ENCODE data around the gene ZNF488. TPM values are rescaled to one million over a fixed set of nuclear protein-coding genes. Genes with fewer than 3 reads are reported as not detected.

The ZNF488 gene
- total and polyA plus RNA-seq, 8 donors: 0.38 to 3.1 (median 2.0) TPM

DNA sequence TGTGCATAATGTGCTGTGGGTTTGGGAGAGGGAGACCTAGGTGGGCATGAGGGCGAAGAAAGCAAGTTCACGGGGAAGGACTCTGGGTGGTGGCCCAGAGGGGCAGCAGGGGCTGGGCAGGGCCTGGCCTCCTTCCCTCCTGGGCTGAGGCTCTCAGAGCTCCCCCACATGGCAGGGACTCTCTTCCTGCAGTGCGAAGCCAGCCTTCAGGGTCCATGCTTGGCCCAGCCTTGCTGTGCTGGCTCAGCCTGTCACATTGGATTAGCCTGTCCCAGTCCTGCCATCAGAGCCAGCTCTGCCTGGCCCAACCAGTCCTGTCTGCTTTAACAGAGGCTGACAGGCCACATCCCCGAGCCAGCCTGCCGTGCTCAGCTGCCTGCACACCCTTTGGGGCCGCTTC is 20.4 kb upstream of the ZNF488 start:
- intact Hi-C loops (cut with DNase I): no loop called here
- Histone ChIP-seq H3K4me1 (peaks cover 6 to 7% of the 10 kb centered on the region in 2 donors), H3K9me3 (no peaks in the 10 kb centered on the region), H3K27me3 (no peaks in the 10 kb centered on the region), H3K4me3 (no peak overlapping the region), H3K27ac (no peak overlapping the region), H3K36me3 (no peaks in the 10 kb centered on the region)
- ATAC-seq (no peak), DNase-seq (peak in 1 of 4 donors; percentile 57)
- TF ChIP-seq, protein P1, sequence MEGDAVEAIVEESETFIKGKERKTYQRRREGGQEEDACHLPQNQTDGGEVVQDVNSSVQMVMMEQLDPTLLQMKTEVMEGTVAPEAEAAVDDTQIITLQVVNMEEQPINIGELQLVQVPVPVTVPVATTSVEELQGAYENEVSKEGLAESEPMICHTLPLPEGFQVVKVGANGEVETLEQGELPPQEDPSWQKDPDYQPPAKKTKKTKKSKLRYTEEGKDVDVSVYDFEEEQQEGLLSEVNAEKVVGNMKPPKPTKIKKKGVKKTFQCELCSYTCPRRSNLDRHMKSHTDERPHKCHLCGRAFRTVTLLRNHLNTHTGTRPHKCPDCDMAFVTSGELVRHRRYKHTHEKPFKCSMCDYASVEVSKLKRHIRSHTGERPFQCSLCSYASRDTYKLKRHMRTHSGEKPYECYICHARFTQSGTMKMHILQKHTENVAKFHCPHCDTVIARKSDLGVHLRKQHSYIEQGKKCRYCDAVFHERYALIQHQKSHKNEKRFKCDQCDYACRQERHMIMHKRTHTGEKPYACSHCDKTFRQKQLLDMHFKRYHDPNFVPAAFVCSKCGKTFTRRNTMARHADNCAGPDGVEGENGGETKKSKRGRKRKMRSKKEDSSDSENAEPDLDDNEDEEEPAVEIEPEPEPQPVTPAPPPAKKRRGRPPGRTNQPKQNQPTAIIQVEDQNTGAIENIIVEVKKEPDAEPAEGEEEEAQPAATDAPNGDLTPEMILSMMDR (IDR thresholded peaks at IDR 0.05): no peak

DNA sequence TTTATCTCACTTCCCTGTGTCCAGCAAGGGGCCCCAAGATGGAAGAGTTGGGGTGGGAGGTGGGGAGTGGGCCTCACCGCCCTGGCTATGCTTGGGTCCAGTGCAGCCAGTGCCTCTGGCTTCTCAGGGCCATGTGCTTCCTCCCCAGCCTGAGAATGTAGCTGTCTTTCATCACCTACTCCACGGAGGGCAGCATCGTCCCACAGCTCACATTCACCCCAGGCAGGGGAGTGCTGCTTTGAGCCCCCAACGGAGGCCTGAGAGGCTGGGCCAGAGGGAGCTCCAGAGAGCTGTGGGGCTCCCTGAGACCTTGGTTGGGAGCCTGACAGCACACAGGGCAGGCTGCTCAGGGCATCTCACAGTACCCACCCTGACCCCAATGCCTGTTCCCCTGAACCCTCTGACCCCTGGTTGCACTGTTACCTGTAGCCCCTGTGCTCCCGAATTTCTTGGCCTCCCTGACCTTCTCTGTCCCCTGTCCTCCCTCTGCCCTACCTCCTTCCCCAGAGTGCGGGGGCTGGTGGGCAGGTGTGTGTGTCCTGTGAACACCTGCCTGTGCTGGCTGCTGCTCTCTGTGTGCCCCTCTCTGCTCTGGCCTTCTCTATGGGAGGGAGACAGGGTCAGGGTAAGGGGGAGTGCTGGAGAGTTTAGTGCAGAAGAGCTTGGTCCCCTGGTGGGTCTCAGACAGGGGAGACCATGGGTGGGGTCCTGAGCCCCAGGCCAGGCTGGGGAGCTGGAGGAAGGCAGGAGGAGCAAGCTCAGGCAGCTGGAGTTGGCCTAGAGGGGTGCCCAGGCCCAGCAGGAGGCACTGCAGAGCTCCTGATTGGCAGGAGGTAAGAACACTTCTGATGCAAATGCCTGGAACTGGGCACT is 19.6 kb upstream of the ZNF488 start:
- Histone ChIP-seq H3K4me3 (no peak overlapping the region), H3K27ac (no peak overlapping the region), H3K27me3 (no peaks in the 10 kb centered on the region), H3K4me1 (peaks cover 2 to 7% of the 10 kb centered on the region in 2 donors), H3K36me3 (no peaks in the 10 kb centered on the region), H3K9me3 (no peaks in the 10 kb centered on the region)
- DNase-seq (peak in 1 of 4 donors; percentile 51), ATAC-seq (no peak)
- intact Hi-C loops (cut with DNase I): no loop called here
- TF ChIP-seq, protein P1 (IDR thresholded peaks at IDR 0.05): no peak

DNA sequence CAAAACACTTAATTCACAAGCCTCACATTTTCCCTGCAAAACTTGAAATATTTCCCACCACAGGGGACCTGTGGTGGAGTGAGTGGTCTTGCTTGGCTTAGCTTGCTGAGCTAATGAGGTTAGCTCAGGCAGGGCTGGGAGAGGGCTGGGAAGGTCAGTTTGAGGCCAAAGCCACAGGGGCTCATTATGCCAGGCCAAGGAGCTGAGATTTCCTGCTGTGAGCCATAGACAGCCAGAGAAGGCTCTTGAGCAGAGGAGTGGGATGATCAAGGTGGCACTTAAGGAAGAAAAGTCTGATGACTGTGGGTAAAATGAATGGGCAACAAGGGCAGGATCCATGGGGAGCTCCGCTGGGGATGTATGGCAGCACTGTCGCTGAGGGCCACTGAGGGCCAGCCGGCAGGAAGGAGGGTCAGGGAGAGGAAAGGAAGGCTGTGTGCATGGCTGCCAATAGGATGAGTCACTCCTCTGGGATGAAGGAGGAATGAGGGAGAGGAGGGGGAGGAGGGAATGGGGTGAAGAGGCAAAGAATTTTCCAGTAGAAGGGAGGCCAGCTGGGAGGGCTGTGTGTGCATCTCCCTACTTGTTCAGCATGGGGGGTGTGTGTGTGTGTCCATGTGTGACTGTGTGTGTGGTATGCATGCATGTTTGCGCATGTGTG is 18.7 kb upstream of the ZNF488 start:
- ATAC-seq: peak; percentile 84
- Histone ChIP-seq H3K36me3 (no peaks in the 10 kb centered on the region), H3K4me1 (peaks cover 0 to 7% of the 10 kb centered on the region in 2 donors), H3K4me3 (no peak overlapping the region), H3K27me3 (no peaks in the 10 kb centered on the region), H3K9me3 (no peaks in the 10 kb centered on the region), H3K27ac (peak overlapping the region; percentile 20 to 26)
- intact Hi-C loops (cut with DNase I): no loop called here
- peak; percentile 35 to 78 (median 65) for DNase-seq
- TF ChIP-seq, protein P1 (IDR thresholded peaks at IDR 0.05): no peak

DNA sequence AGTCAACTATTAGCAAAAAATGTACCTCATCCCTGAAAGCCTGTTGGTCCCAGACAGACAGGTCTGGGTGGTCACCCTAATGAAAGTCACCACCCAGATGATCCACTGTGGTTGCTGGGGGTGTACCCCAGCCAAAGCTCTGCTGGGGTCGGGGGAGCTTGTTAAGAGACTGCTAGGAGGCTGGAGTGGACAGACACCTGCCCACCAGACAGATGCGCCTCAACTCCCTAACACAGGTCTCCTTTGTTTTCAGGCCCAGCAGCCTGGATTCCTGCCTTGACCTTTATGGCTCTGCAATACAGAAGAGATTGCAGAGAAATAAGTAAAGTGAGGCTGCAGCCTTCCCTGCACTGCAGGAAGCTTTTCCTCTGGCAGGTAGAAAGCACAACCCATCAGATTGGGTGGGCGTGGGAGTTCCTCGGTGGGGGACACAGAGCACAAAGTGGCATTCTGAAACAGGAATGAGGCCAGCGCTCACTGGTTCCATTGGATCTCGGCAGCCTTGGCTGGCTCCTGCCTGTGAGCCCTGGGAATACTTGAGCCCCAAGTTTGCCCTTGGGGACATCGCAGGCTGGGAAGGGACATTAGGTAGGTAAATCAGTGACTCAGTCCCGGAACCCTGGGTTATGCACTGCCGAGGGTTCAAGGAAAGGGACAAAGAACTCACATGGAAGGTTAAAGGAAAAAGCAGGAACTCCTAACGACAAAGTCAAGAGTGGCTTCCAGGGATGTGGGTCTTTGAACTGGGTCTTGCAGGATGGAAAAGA is 18.0 kb upstream of the ZNF488 start:
- DNase-seq: no peak
- Histone ChIP-seq H3K9me3 (no peaks in the 10 kb centered on the region), H3K27ac (peak overlapping the region in 1 of 2 donors; percentile 20), H3K4me1 (peaks cover 0 to 7% of the 10 kb centered on the region in 2 donors), H3K4me3 (no peak overlapping the region), H3K27me3 (no peaks in the 10 kb centered on the region), H3K36me3 (no peaks in the 10 kb centered on the region)
- intact Hi-C loops (cut with DNase I): no loop called here
- no peak for ATAC-seq
- TF ChIP-seq, protein P1 (IDR thresholded peaks at IDR 0.05): no peak

Measured in left lung (tissue), 10 donors.